Measurements from ENCODE around the gene OLA1.

GRCh38 chr2:174266288-174266687 is 18.0 kb upstream of the OLA1 start:
- TF ChIP-seq CTCF (IDR thresholded peaks at IDR 0.05; ENCODE audit: insufficient read depth, low read length) = no peak
- no peak for TF ChIP-seq REST (IDR thresholded peaks at IDR 0.05; ENCODE audit: insufficient replicate concordance, low read depth)
- no peak for TF ChIP-seq POLR2AphosphoS5 (IDR thresholded peaks at IDR 0.05; ENCODE audit: low read depth)
- TF ChIP-seq GABPA (IDR thresholded peaks at IDR 0.05; ENCODE audit: low read depth) = no peak
- no peak for TF ChIP-seq SPI1 (IDR thresholded peaks at IDR 0.05; ENCODE audit: borderline replicate concordance, low read depth)
